ENCODE measurements around the gene CBLN3. TPM values are rescaled to one million over a fixed set of nuclear protein-coding genes. Genes with fewer than 3 reads are reported as not detected.
A peak's percentile ranks its signal among the peaks of the same experiment; 100 is the strongest.

Gene CBLN3
- total and polyA plus RNA-seq, 11 donors, result 0.38 to 4.9 (median 0.80) TPM

DNA sequence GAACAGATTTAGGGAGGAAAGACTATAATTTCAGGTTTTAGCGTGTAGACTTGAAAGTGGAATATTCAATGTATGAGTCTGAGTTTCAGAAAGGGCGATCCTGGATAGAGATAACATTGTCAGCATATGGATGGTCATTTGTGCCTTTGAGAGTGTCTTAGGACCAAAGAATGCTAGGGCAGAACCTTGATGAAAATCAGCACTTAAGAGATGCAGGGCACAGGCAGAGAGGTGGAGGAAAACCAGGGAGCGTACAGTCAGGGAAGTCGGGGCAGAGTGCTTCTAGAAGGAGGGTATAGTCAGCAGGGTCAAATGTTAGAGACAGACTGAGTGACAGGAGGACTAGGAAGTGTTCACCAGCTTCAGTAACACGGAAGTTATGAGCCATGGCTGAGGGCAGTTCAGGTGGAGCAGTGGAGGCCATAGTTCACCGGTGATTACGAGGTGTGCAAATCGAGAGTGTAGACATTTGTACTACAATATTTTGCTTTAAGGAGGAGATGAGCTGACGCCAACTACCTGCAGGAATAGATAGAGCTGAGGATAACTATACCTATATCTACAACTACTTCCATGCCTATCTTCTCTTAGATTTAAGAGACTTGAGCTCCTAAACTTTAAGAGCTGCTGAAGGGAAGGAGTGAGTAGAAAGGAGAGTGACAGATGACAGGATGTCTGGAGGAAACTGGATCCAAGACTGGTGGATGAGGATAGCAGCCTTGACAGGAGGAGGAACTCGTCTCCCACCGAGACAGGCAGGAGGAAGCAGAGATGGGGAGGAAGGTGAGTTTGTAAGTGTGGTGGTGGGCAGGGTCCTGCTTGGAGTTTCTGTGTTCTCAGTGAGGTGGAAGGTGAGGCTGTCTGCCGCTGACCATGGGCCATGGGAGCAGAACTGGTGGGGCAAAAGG is 6.5 kb downstream of the CBLN3 start:
- H3K9me3 ChIP-seq, result no peaks in the 10 kb centered on the region
- no peak overlapping the region for H3K27ac ChIP-seq
- intact Hi-C loops (cut with DNase I), result no loop called here
- no peaks in the 10 kb centered on the region for H3K36me3 ChIP-seq
- DNase-seq, result no peak
- H3K27me3 ChIP-seq, result no peaks in the 10 kb centered on the region
- peaks cover 0 to 34% (median 14%) of the 10 kb centered on the region in 12 donors for H3K4me1 ChIP-seq
- TF ChIP-seq, protein P1, sequence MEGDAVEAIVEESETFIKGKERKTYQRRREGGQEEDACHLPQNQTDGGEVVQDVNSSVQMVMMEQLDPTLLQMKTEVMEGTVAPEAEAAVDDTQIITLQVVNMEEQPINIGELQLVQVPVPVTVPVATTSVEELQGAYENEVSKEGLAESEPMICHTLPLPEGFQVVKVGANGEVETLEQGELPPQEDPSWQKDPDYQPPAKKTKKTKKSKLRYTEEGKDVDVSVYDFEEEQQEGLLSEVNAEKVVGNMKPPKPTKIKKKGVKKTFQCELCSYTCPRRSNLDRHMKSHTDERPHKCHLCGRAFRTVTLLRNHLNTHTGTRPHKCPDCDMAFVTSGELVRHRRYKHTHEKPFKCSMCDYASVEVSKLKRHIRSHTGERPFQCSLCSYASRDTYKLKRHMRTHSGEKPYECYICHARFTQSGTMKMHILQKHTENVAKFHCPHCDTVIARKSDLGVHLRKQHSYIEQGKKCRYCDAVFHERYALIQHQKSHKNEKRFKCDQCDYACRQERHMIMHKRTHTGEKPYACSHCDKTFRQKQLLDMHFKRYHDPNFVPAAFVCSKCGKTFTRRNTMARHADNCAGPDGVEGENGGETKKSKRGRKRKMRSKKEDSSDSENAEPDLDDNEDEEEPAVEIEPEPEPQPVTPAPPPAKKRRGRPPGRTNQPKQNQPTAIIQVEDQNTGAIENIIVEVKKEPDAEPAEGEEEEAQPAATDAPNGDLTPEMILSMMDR (IDR thresholded peaks at IDR 0.05), result no peak
- TF ChIP-seq POLR2A (IDR thresholded peaks at IDR 0.05), result no peak
- H3K4me3 ChIP-seq, result no peak overlapping the region
- ATAC-seq, result no peak
- WGBS, 4 donors, result 78 to 82% (median 81%) methylated on average over 12 of the region's 12 CpGs

GRCh38 chr14:24422261-24422660 is 7.2 kb downstream of the CBLN3 start:
- peaks cover 0 to 34% (median 14%) of the 10 kb centered on the region in 12 donors for H3K4me1 ChIP-seq
- TF ChIP-seq, protein P1 (IDR thresholded peaks at IDR 0.05), result no peak
- TF ChIP-seq POLR2A (IDR thresholded peaks at IDR 0.05), result no peak
- H3K27me3 ChIP-seq, result no peaks in the 10 kb centered on the region
- no peaks in the 10 kb centered on the region for H3K36me3 ChIP-seq
- no peak overlapping the region for H3K4me3 ChIP-seq
- WGBS, 4 donors, result 79 to 90% (median 86%) methylated on average over 4 of the region's 4 CpGs
- H3K27ac ChIP-seq, result no peak overlapping the region
- no peaks in the 10 kb centered on the region for H3K9me3 ChIP-seq
- no peak for ATAC-seq
- intact Hi-C loops (cut with DNase I), result no loop called here
- no peak for DNase-seq

DNA sequence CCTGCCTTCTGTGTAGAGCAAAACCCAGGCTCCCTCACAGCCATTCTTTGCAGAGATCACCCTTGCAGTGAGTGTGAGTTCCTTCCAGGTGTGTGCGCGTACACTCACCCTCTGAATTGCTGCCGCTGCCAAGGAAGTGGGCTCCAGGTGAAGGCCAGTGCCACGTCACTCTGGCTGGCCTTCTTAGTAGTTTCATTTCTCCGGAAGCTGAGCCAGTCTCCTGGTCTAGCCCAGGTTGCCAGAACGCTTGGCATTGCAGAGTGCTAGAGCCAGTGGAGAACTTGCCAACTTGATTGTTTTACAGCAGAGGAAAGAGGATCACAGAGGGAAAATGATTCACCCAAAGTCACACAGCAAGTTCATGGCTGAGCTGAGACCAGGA is 11.0 kb downstream of the CBLN3 start:
- DNase-seq, result peak in 1 of 5 donors; percentile 27
- no peak for ATAC-seq
- 55 to 82% (median 73%) methylated on average over 5 to 6 of the region's 6 CpGs for WGBS, 4 donors

More for the DNA sequence above, 11.0 kb downstream of the CBLN3 start:
- Histone ChIP-seq H3K4me3 (no peak overlapping the region), H3K36me3 (peaks cover 0 to 22% (median 16%) of the 10 kb centered on the region in 9 donors), H3K27ac (no peak overlapping the region), H3K27me3 (no peaks in the 10 kb centered on the region), H3K4me1 (peaks cover 0 to 13% (median 3%) of the 10 kb centered on the region in 12 donors), H3K9me3 (no peaks in the 10 kb centered on the region)
- intact Hi-C loops (cut with DNase I), result no loop called here
- no peak for TF ChIP-seq POLR2A (IDR thresholded peaks at IDR 0.05)
- TF ChIP-seq, protein P1 (IDR thresholded peaks at IDR 0.05), result no peak
